Mesenteric fat pad (tissue), 1 donor: ENCODE measurements around the gene FUT2. TPM values are rescaled to one million over a fixed set of nuclear protein-coding genes. Genes with fewer than 3 reads are reported as not detected.
"Not testable (repeated sequence)": the region's sequence is repeated elsewhere in the genome, so short reads cannot be mapped to it uniquely, and the experiment has no call there.

Experiments
- DNase-seq: peaks from one replicate; pipeline ENCODE4 v3.0.0-alpha.2; 2020; ENCODE audit warnings: low spot score
- long read RNA-seq: library from polyadenylated mRNA; unstranded; transcript quantifications from one replicate; pipeline ENCODE4 v2.0.0, GENCODE V29; 2020
- total RNA-seq: library from RNA; stranded (reverse); fragmentation: NEBNext Ultra II Directional; extraction: Animal tissue kit (Norgen Biotek cat#: 25700); gene quantifications from one replicate; pipeline ENCODE4 v1.2.1, GENCODE V29; 2021
- donor health status: DM: yes; HTN: yes; CAD: no.

The FUT2 gene
- 0.19 TPM for total RNA-seq
- long read RNA-seq = 0 reads

DNA sequence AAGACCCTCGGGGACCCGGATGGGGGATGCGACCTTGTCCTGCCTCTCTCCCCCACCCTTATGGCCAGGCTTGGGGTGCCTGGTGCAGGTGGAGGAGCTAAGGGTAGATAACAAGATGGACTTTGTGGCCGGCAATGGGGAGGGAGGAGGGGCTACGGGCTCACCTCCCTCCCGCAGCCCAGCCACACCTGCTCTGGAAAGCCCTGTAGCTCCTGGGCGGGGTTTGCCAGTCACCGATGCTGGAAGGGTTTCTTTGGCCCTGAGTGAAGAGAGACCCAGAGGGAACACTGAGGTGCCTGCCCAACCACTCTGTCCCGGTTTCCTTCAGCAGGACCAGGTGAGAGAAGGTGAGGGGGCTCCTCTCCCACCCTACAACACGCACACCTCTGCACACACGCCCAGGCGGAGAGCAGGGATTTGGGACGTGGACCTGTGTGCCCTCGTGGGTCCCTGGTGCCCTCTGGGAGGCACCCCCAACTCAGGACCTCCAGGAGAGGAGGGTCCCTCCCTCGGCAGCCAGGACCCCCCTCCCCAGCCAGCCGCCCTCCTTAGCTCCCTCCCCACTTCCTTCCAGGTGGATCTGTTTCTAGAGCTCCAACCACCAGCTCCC is at the start of gene FUT2:
FUT2 (plus strand) TSS at position 229 of the 610 bp plus-strand sequence. CDS start 6,986 bp downstream, outside the sequence.
- DNase-seq = no peak

DNA sequence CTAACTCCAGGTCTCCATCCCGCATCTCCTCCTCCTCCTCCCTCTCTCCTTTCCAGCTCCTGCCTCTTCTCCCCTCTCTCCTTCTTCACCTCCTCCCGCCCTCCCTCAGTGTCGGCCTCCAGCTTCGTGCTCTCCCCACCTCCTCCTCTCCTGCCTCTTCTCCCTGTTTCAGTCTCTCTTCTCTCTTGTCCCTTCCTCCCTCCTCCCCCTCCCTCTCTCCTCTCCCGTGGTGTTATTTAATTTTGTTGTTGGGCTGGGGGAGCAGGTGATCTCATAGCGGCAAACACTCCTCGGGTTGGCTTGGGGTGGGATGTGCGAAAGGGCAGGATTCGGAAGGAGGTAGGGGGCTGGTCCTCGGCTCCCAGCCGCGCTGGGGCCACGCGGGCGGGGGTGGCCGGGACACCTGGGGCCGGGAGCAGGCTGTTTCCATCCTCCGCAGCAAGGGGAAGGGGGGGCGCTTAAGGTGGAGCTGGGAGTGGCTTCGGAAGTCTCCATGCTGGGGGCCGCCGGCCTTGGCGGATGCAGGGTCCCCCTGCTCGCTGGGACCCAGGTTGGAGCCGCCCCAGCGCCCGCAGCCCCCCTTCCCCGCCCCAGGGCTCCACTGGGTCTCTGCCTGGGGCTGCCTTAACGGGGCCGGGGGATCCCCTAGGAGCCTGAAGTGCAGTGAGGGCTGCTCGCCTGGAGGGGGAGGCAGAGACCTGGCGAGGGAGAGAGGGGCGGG is 49.6 kb upstream of the FUT2 start, which contains the start of gene CA11:
CA11 (minus strand) TSS at position 187 of the 721 bp plus-strand sequence. CDS start 555 bp downstream, outside the sequence.
- no peak for DNase-seq

GRCh38 chr19:48646722-48647216 is 49.0 kb upstream of the FUT2 start:
- no peak for DNase-seq

DNA sequence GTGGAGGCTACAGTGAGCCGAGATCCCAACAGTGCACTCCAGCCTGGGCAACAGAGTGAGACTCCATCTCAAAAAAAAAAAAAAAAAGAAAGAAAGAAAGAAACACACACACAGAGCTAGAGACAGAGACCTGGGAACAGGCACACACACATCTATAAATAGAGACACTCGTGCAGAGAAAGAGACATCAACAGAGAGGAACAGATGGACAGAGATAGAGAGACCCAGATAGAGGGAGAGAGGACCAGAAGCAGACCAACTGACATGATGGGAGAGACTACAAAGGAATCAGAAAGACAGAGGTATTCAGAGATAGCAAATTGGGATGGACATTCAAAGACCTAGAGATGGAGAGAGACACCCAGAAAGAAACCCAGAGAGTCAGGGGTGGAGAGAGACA is 47.6 kb upstream of the FUT2 start:
- DNase-seq = no peak

DNA sequence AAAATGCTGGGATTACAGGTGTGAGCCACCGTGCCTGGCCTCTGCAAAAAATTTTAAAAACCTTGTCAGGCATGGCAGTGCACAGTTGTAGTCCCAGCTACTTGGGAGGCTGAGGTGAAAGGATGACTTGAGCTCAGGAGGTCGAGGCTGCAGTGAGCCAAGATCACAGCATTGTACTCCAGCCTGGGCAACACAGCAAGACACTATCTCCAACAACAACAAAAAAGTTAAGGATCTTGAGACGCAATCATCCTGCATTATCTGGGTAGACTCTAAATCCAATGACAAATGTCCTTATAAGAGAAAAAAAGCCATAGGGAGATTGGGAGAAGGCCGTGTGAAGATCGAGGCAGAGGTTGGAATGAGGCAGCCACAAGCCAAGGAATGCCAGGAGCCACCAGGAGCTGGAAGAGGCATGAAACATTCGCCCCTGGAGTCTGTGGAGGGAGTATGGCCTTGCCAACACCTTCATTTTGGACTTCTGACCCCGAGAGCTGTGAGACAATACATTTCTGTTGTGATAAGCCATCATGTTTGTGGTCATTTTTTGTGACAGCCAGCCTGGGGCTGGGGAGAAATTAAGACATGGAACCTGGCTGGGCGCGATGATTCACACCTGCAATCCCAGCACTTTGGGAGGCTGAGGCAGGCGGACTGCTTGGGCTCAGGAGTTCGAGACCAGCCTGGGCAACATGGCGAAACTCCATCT is 44.6 kb upstream of the FUT2 start:
- DNase-seq = no peak

GRCh38 chr19:48651683-48652048 is 44.1 kb upstream of the FUT2 start:
- DNase-seq = no peak

- DNase-seq = no peak
Measured at GRCh38 chr19:48654299-48655059, 41.3 kb upstream of the FUT2 start.

GRCh38 chr19:48656840-48657474 is 38.8 kb upstream of the FUT2 start:
- DNase-seq = no peak

GRCh38 chr19:48657828-48658227 is 37.9 kb upstream of the FUT2 start:
- DNase-seq = not testable (repeated sequence)

- DNase-seq = no peak
Measured at GRCh38 chr19:48658483-48658882, 37.3 kb upstream of the FUT2 start.

GRCh38 chr19:48659768-48660167 is 36.0 kb upstream of the FUT2 start:
- DNase-seq = no peak

GRCh38 chr19:48660852-48661710 is 34.7 kb upstream of the FUT2 start:
- no peak for DNase-seq

GRCh38 chr19:48661711-48662090 is 34.1 kb upstream of the FUT2 start:
- no peak for DNase-seq

DNA sequence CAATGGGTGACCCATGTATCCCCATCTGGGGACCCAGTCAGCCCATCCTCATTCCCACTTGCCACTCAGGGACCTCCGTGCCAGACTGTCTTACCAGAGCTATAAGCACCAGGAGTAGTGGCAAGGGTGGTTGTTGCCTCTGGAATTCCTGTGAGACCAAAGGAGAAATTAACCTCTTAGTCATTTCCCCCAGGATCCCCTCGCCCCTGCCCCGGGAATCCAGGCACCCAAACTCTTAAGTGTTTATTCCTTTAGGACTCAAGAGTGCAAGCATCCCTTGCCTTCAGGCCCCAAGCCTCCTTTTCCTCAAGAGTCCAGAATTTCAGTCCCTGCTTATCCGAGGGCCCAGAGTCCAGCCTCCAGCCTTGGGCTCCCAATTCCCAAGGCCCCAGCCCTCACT is 32.1 kb upstream of the FUT2 start:
- no peak for DNase-seq

GRCh38 chr19:48664476-48664875 is 31.3 kb upstream of the FUT2 start:
- DNase-seq = no peak

GRCh38 chr19:48665786-48666185 is 30.0 kb upstream of the FUT2 start:
- no peak for DNase-seq

GRCh38 chr19:48668332-48668731 is 27.4 kb upstream of the FUT2 start:
- no peak for DNase-seq

DNA sequence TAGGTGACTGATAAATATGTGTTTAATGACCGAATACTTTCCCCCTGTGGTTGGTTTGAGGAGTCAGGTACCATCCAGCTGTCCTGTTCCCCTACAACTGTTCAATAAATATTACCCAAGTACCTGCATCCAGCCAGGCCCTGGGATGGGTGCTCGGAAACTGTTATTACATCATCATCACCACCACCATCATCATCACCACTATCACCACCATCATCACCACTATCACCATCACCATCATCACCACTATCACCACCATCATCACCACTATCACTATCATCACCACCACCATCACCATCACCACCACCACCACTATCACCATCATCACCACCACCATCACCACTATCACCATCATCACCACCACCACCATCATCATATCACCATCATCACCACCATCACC is 27.0 kb upstream of the FUT2 start:
- no peak for DNase-seq

GRCh38 chr19:48669903-48670668 is 25.7 kb upstream of the FUT2 start:
- DNase-seq = no peak
